IMR-90 (cell line): ENCODE measurements around the gene LCNL1. TPM values are rescaled to one million over a fixed set of nuclear protein-coding genes. Genes with fewer than 3 reads are reported as not detected.

Source experiments
- ATAC-seq: fragments of 200-7000 bp; cut with Tn5 transposase; 2 replicates; pipeline ENCODE4 v1.9.1; 2020; ENCODE audit warnings: low read depth, mild to moderate bottlenecking, moderate library complexity
- BruUV-seq: library from RNA; stranded (reverse); fragments of 400-500 nt; replicated peaks from 2 replicates; lab custom pipeline; 2021; lab: Mats Ljungman, UMichigan
- CTCF ChIA-PET: fragments of 300-600 bp; formaldehyde crosslinking; extraction: SDS; loops from one replicate; lab custom pipeline; 2021; ENCODE audit warnings: antibody characterized with exemption; lab: Yijun Ruan, JAX
- POLR2A ChIA-PET: fragments of 300-600 bp; sonication (Branson Sonifier 250); formaldehyde crosslinking; loops from one replicate; lab custom pipeline; 2022; ENCODE audit warnings: antibody characterized with exemption; ENCODE audit not compliant: unreplicated experiment; lab: Charles Lee
- DNase-seq: peaks from one replicate; pipeline ENCODE4 v3.0.0; 2013
- H2AFZ ChIP-seq: replicated peaks from 2 replicates; pipeline ENCODE3; 2013; ENCODE audit warnings: low read length, mild to moderate bottlenecking; ENCODE audit not compliant: poor library complexity
- H2AK5ac ChIP-seq: 2 replicates; pipeline ENCODE4 v1.6.1; 2013; ENCODE audit warnings: low read depth, low read length, inconsistent platforms
- H2AK9ac ChIP-seq: replicated peaks from 2 replicates; pipeline ENCODE3; 2013; ENCODE audit warnings: mild to moderate bottlenecking, low read depth, low read length, moderate library complexity; ENCODE audit not compliant: poor library complexity
- H2BK120ac ChIP-seq: 2 replicates; pipeline ENCODE4 v1.6.1; 2013; ENCODE audit warnings: low read depth, low read length, inconsistent platforms
- H2BK15ac ChIP-seq: 3 replicates; pipeline ENCODE4 v1.6.1; 2013; ENCODE audit warnings: low read depth, low read length, inconsistent platforms
- H2BK20ac ChIP-seq: 2 replicates; pipeline ENCODE4 v1.6.1; 2013; ENCODE audit warnings: low read depth, mild to moderate bottlenecking, inconsistent platforms, low read length, moderate library complexity
- H2BK5ac ChIP-seq: 2 replicates; pipeline ENCODE4 v1.6.1; 2013; ENCODE audit warnings: mild to moderate bottlenecking, low read depth, low read length, inconsistent platforms; ENCODE audit not compliant: poor library complexity, severe bottlenecking
- H3K14ac ChIP-seq: replicated peaks from 2 replicates; pipeline ENCODE4 v1.6.1; 2013; ENCODE audit warnings: low read depth, low read length, inconsistent platforms
- H3K18ac ChIP-seq: 2 replicates; pipeline ENCODE4 v1.6.1; 2013; ENCODE audit warnings: low read depth, low read length, control low read depth
- H3K23ac ChIP-seq: 2 replicates; pipeline ENCODE4 v1.6.1; 2013; ENCODE audit warnings: low read depth, low read length, inconsistent platforms
- H3K27ac ChIP-seq: 2 replicates; pipeline ENCODE4 v1.5.1; 2013; ENCODE audit warnings: mild to moderate bottlenecking, control low read depth, low read length; ENCODE audit not compliant: insufficient read depth
- H3K27me3 ChIP-seq: 2 replicates; pipeline ENCODE4 v1.6.1; 2013; ENCODE audit warnings: low read length; ENCODE audit not compliant: control insufficient read depth, insufficient read depth
- H3K36me3 ChIP-seq: 2 replicates; pipeline ENCODE4 v1.6.1; 2013; ENCODE audit warnings: low read length, mixed read lengths; ENCODE audit not compliant: control insufficient read depth, insufficient read depth
- H3K4ac ChIP-seq: 2 replicates; pipeline ENCODE4 v1.6.1; 2013; ENCODE audit warnings: low read depth, low read length, inconsistent platforms
- H3K4me1 ChIP-seq: 2 replicates; pipeline ENCODE4 v1.6.1; 2013; ENCODE audit warnings: low read length, mixed read lengths; ENCODE audit not compliant: control insufficient read depth, insufficient read depth
- H3K4me2 ChIP-seq: 2 replicates; pipeline ENCODE4 v1.6.1; 2013; ENCODE audit warnings: low read depth, mild to moderate bottlenecking, control low read depth, low read length, moderate library complexity
- H3K4me3 ChIP-seq: 2 replicates; pipeline ENCODE4 v1.5.1; 2013; ENCODE audit warnings: low read depth, mild to moderate bottlenecking, control low read depth, low read length, moderate library complexity; ENCODE audit not compliant: insufficient read depth
- H3K56ac ChIP-seq: 2 replicates; pipeline ENCODE4 v1.6.1; 2013; ENCODE audit warnings: low read length, inconsistent platforms; ENCODE audit not compliant: insufficient read depth; ENCODE audit errors: extremely low read depth
- H3K79me1 ChIP-seq, 2 experiments: 2 replicates each; pipeline ENCODE4 v1.6.1; 2013; ENCODE audit warnings: low read length in 2 of 2, inconsistent platforms in 1 of 2, low read depth in 1 of 2
- H3K9ac ChIP-seq: 2 replicates; pipeline ENCODE4 v1.6.1; 2013; ENCODE audit warnings: low read depth, low read length, control low read depth
- H3K9me1 ChIP-seq: 2 replicates; pipeline ENCODE4 v1.6.1; 2013; ENCODE audit warnings: low read length, inconsistent platforms; ENCODE audit not compliant: insufficient read depth
- H3K9me3 ChIP-seq: 2 replicates; pipeline ENCODE4 v1.6.1; 2013; ENCODE audit warnings: low read length; ENCODE audit not compliant: control insufficient read depth, insufficient read depth
- H4K20me1 ChIP-seq: 2 replicates; pipeline ENCODE4 v1.6.1; 2013; ENCODE audit warnings: low read length, inconsistent platforms; ENCODE audit not compliant: insufficient read depth
- H4K5ac ChIP-seq: 2 replicates; pipeline ENCODE4 v1.6.1; 2013; ENCODE audit warnings: mild to moderate bottlenecking, low read depth, low read length, control low read depth
- H4K8ac ChIP-seq, 2 experiments: 2 replicates each; pipeline ENCODE4 v1.6.1; 2013; ENCODE audit warnings: low read depth in 2 of 2, low read length in 2 of 2, control low read depth in 1 of 2, inconsistent platforms in 1 of 2
- H4K91ac ChIP-seq: 2 replicates; pipeline ENCODE4 v1.6.1; 2013; ENCODE audit warnings: low read depth, low read length, inconsistent platforms; ENCODE audit not compliant: insufficient read depth
- CEBPB ChIP-seq: IDR thresholded peaks from 2 replicates; pipeline ENCODE4 v1.6.1; 2012; ENCODE audit warnings: low read depth, low read length, improper control_type of control experiment
- CHD1 ChIP-seq: IDR thresholded peaks from 2 replicates; pipeline ENCODE4 v1.6.1; 2012; ENCODE audit warnings: low read depth, low read length, improper control_type of control experiment
- CTCF ChIP-seq: conservative IDR thresholded peaks from 2 replicates; pipeline ENCODE4 v1.5.1; 2012; ENCODE audit warnings: mild to moderate bottlenecking, low read depth, low read length, improper control_type of control experiment
- ELK1 ChIP-seq: fragments of 150-350 bp; IDR thresholded peaks from 2 replicates; pipeline ENCODE4 v1.6.1; 2016; ENCODE audit warnings: low read depth, mild to moderate bottlenecking, low read length, moderate library complexity, borderline replicate concordance
- FOS ChIP-seq: fragments of 150-350 bp; IDR thresholded peaks from 2 replicates; pipeline ENCODE4 v1.6.1; 2016; ENCODE audit warnings: low read depth, low read length
- MAFK ChIP-seq: IDR thresholded peaks from 2 replicates; pipeline ENCODE4 v1.6.1; 2012; ENCODE audit warnings: low read depth, low read length, improper control_type of control experiment
- MAZ ChIP-seq: IDR thresholded peaks from 2 replicates; pipeline ENCODE4 v1.6.1; 2012; ENCODE audit warnings: low read depth, mild to moderate bottlenecking, low read length, improper control_type of control experiment, moderate library complexity, borderline replicate concordance
- MXI1 ChIP-seq: IDR thresholded peaks from 2 replicates; pipeline ENCODE4 v1.6.1; 2012; ENCODE audit warnings: low read depth, mild to moderate bottlenecking, low read length, moderate library complexity, borderline replicate concordance
- NFE2L2 ChIP-seq: fragments of 150-350 bp; IDR thresholded peaks from 2 replicates; pipeline ENCODE4 v1.6.1; 2016; ENCODE audit warnings: low read depth, mild to moderate bottlenecking, low read length
- POLR2A ChIP-seq: IDR thresholded peaks from 2 replicates; pipeline ENCODE4 v1.6.1; 2012; ENCODE audit warnings: mild to moderate bottlenecking, low read depth, low read length
- RAD21 ChIP-seq: IDR thresholded peaks from 2 replicates; pipeline ENCODE4 v1.6.1; 2012; ENCODE audit warnings: low read length, improper control_type of control experiment
- RCOR1 ChIP-seq: IDR thresholded peaks from 2 replicates; pipeline ENCODE4 v1.6.1; 2012; ENCODE audit warnings: mild to moderate bottlenecking, low read length, improper control_type of control experiment; ENCODE audit not compliant: insufficient replicate concordance
- RFX5 ChIP-seq: IDR thresholded peaks from 2 replicates; pipeline ENCODE4 v1.8.0; 2012; ENCODE audit warnings: low read depth, mild to moderate bottlenecking, low read length, moderate library complexity
- SMC3 ChIP-seq: fragments of 150-350 bp; IDR thresholded peaks from 2 replicates; pipeline ENCODE4 v1.6.1; 2016; ENCODE audit warnings: low read depth, mild to moderate bottlenecking, antibody characterized with exemption, low read length, moderate library complexity
- USF2 ChIP-seq: fragments of 150-350 bp; IDR thresholded peaks from 2 replicates; pipeline ENCODE4 v1.6.1; 2017; ENCODE audit warnings: mild to moderate bottlenecking, antibody characterized with exemption, low read length, low read depth
- WGBS, 2 experiments: methylation state at CpG; one replicate each; pipeline versions ENCODE4 v1.1.5 to v1.1.7; 2013; ENCODE audit warnings: missing lambda C conversion rate in 2 of 2; ENCODE audit not compliant: insufficient read length in 1 of 2; ENCODE audit errors: extremely low coverage in 2 of 2; 5-methylcytosine and 5-hydroxymethylcytosine counted together
- dilution Hi-C: fragments of 300-500 bp; cut with HindIII; formaldehyde crosslinking; loops from one replicate; pipeline ENCODE4 v1.14.3; 2018; ENCODE audit warnings: low sequenced_read_pairs; ENCODE audit not compliant: unreplicated experiment
- in situ Hi-C: fragments of 300-500 bp; cut with MboI; formaldehyde crosslinking; loops from 3 replicates; pipeline ENCODE4 v1.14.3; 2019; ENCODE audit warnings: low sequenced_read_pairs, inconsistent platforms, mixed read lengths
- intact Hi-C: fragments of 100-400 bp; cut with micrococcal nuclease; formaldehyde crosslinking; loops from 2 replicates; pipeline ENCODE4 v1.10.0; 2022
- polyA plus RNA-seq, 3 experiments: library from polyadenylated mRNA; depleted of rRNA; stranded (reverse); fragments of >200 nt; gene quantifications; 2 replicates each; pipeline ENCODE4 v1.2.3, GENCODE V29; 2012; ENCODE audit warnings: low replicate concordance in 1 of 3
- total RNA-seq: library from RNA; depleted of rRNA; stranded (reverse); fragments of >200 nt; gene quantifications from 2 replicates; pipeline ENCODE4 v1.2.3, GENCODE V29; 2012

The LCNL1 gene
- total and polyA plus RNA-seq, 2 of the 4 experiments (the other 2 are of a cell fraction), result 0.15 TPM; not detected in 1

- no peak overlapping the region for H3K23ac ChIP-seq
- no peak overlapping the region for H3K9ac ChIP-seq
- H2BK120ac ChIP-seq, result no peak overlapping the region
- DNase-seq, result no peak
- H3K4me2 ChIP-seq, result no peak overlapping the region
- no peak overlapping the region for H3K27ac ChIP-seq
- in situ Hi-C loops (no loop called here), dilution Hi-C loops (no loop called here), intact Hi-C loops (no loop called here)
- H3K4me3 ChIP-seq, result no peak overlapping the region
- no peaks in the 10 kb centered on the region for H4K20me1 ChIP-seq
- H3K27me3 ChIP-seq, result peaks cover 42% of the 10 kb centered on the region
- H2BK20ac ChIP-seq, result no peak overlapping the region
- TF ChIP-seq CHD1, result no peak
- no peak for TF ChIP-seq MXI1
- no peak for TF ChIP-seq RCOR1
- no peak for TF ChIP-seq CEBPB
- no peak for TF ChIP-seq RFX5
- no peak for TF ChIP-seq MAZ
- no peak for TF ChIP-seq SMC3
- TF ChIP-seq NFE2L2, result no peak
- TF ChIP-seq CTCF, result no peak
- no peak for TF ChIP-seq USF2
- TF ChIP-seq ELK1, result no peak
- TF ChIP-seq POLR2A, result no peak
- no peak for TF ChIP-seq FOS
- TF ChIP-seq MAFK, result no peak
- no peak for TF ChIP-seq RAD21
- no peak overlapping the region for H3K18ac ChIP-seq
- no peak overlapping the region for H3K56ac ChIP-seq
- no peak overlapping the region for H2AK9ac ChIP-seq
- ChIA-PET CTCF (no interaction called here), POLR2A (no interaction called here)
- no peaks in the 10 kb centered on the region for H3K9me1 ChIP-seq
- H2BK5ac ChIP-seq, result no peak overlapping the region
- H3K4ac ChIP-seq, result no peak overlapping the region
- BruUV-seq, result no TSS peak
- no peak overlapping the region for H4K8ac ChIP-seq
- no peaks in the 10 kb centered on the region for H3K4me1 ChIP-seq
- ATAC-seq, result no peak
- H2AK5ac ChIP-seq, result no peak overlapping the region
- H2AFZ ChIP-seq, result no peak overlapping the region
- no peak overlapping the region for H4K91ac ChIP-seq
- H4K5ac ChIP-seq, result no peak overlapping the region
- no peak overlapping the region for H3K14ac ChIP-seq
- H3K9me3 ChIP-seq, result no peaks in the 10 kb centered on the region
- H3K79me1 ChIP-seq, result no peaks in the 10 kb centered on the region
- H3K36me3 ChIP-seq, result no peaks in the 10 kb centered on the region
- H2BK15ac ChIP-seq, result no peak overlapping the region
- WGBS, 2 experiments, result 20% methylated on average over 1 of the region's 9 CpGs; no CpG with 5 or more reads in 1 of the 2 experiments
These were observed 374 bp downstream of the LCNL1 start for GRCh38 chr9:136983167-136983566.
